Erythroblast (primary cell): ENCODE results near the gene NEK5.
"Not testable (repeated sequence)": the region's sequence is repeated elsewhere in the genome, so short reads cannot be mapped to it uniquely, and the experiment has no call there.

Source experiments
- DNase-seq, 2 experiments: peaks; one replicate each; lab custom pipeline; 2025; lab: John Stamatoyannopoulos, UW
- GATA1 ChIP-seq: IDR thresholded peaks from 2 replicates; pipeline ENCODE4 v1.6.1; 2011; ENCODE audit warnings: low read depth, mild to moderate bottlenecking, control low read depth, low read length, moderate library complexity
- POLR2A ChIP-seq: IDR thresholded peaks from 2 replicates; pipeline ENCODE4 v1.6.1; 2011; ENCODE audit warnings: mild to moderate bottlenecking, low read length

The NEK5 gene

DNA sequence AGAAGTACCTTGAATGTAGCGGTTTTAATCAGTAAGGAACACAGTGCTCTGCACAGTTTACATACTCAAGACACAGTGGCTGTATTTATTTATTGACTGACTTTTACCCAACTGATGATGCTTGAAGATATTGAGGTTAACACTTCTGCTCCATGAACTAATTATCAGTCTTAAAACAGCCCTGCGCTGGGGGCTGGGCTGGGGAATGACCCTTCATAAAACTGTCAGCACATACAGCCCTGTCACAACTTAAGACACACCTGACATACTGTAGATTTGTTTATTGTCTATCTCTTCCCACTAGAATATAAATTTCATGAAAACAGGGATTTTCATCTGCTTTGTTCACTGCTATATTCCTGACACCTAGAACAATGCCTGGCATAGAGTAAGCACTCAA lies 10.8 kb downstream of the NEK5 start:
- no peak for TF ChIP-seq GATA1
- no peak for TF ChIP-seq POLR2A
- DNase-seq: no peak

DNA sequence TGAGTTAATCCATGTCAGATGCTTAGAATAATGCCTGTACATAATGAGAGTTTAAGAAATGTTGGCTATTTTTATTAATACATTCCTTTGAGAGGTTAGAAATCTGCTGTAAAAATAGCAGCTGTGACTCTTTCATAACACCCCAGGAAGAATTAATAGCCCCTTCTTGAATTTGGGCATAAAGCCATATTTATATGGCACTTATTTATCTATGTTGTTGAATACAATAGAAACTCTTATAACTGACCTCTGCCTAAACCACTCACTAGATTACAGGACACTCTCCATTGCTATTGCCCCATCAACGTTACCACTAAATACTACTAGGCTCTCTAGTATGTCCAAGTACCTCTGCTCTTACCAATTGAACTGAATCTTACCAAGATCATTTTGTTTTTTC lies 16.3 kb downstream of the NEK5 start:
- DNase-seq: no peak
- TF ChIP-seq GATA1: no peak
- TF ChIP-seq POLR2A: no peak

DNA sequence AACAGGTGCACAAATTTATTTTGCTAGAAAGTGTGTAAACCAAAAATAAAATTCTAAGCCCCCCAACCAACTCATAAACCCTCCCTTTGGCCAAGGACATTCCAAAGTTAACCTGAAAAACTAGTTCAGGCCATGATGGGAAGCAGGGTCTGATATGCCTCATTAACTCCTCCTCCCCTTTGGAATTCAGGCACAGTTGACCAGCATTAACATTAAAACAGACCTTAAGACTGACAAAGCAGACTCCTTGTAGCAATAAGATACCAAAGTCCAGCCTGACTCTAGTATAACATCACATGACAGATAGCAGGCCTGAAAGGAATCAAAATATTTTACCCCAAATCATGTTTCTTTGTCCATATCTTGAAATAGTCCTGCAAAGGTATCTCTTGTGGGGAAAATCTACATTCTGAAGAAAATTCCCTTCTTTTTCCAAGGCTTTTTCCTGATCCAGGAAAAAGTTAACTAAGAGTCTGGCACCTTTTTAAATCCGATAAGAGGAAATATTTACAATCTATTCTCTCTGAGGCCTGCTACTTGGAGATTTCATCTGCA lies 19.7 kb downstream of the NEK5 start:
- no peak for DNase-seq

DNA sequence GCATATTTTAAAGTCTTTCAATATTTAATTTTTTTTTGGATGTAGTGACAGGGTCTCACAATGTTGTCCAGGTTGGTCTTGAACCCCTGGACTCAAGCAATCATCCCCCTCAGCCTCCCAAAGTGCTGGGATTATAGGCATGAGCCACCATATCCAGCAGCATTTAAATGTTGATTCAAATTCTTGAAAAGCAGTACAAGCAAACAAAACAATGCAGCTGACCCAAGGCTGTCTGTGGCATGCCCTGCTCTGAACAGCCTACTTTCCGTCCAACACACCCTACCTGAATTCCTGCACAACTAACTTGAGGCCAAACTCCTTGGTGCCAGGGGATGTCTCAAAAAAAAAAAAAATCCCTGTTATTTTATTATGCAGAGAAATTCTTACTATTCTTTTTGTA lies 23.0 kb downstream of the NEK5 start:
- no peak for DNase-seq
- no peak for TF ChIP-seq POLR2A
- TF ChIP-seq GATA1: no peak

More for the DNA sequence above, 19.7 kb downstream of the NEK5 start:
- TF ChIP-seq POLR2A (no peak), GATA1 (no peak)

- TF ChIP-seq POLR2A (no peak), GATA1 (no peak)
- DNase-seq: no peak
Observed at GRCh38 chr13:52104624-52105023, 24.2 kb downstream of the NEK5 start.

- TF ChIP-seq POLR2A: no peak
- no peak for DNase-seq
Observed at GRCh38 chr13:52103386-52103785, 25.5 kb downstream of the NEK5 start.

DNA sequence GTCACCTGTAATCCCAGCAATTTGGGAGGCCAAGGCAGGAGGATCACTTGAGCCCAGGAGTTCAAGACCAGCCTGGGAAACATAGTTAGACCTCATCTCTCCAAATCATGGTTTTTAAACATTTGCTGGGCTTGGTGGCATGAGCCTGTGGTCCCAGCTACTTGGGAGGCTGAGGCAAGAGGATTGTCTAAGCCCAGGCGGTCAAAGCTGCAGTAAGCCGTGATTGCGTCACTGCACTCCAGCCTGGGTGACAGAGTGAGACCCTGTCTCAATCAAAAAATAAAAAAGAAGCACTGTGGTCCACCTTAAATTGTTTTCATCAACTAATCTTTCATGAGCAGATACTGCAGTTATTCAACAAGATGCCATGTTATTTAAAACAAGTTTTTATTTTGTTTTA lies 26.4 kb downstream of the NEK5 start:
- DNase-seq: not testable (repeated sequence)

DNA sequence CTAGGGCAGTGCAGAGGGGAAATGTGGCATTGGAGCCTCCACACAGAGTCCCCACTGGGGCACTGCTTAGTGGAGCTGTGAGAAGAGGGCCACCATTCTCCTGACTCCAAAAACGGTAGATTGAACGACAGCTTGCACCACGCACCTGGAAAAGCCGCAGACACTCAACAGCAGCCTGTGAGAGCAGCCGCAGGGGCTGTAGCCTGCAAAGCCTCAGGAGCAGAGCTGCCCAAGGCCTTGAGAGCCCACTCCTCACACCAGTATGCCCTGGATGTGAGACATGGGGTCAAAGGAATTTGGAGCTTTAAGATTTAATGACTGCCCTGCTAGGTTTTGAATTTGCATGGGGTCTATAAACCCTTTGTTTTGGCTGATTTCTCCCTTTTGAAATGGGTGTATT lies 31.7 kb downstream of the NEK5 start:
- no peak for TF ChIP-seq POLR2A
- DNase-seq: no peak

- DNase-seq: no peak
- no peak for TF ChIP-seq GATA1
Observed at GRCh38 chr13:52096748-52097147, 32.1 kb downstream of the NEK5 start.

- TF ChIP-seq GATA1 (no peak), POLR2A (no peak)
- DNase-seq: no peak
Observed at GRCh38 chr13:52096062-52096461, 32.8 kb downstream of the NEK5 start.

DNA sequence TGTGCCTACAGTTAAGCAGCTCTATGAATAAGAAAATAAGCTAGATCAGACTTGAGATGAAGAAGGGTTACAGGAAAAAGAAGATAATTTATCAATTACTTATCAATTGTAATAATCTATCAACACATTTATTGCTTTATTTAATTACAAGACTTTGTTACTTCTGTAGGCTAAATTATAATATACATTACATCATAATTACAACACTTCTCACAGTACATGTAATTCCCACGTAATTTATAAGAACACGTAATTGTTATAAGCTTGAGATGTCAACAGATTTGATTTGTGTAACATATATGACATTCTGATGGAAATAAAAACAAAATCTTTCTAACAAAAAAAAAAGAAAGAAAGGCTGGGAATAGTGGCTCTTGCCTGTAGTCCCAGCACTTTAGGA lies 36.8 kb downstream of the NEK5 start:
- no peak for TF ChIP-seq POLR2A
- no peak for TF ChIP-seq GATA1
- DNase-seq: no peak

- DNase-seq: no peak
- TF ChIP-seq GATA1 (no peak), POLR2A (no peak)
Observed at GRCh38 chr13:52091473-52091872, 37.4 kb downstream of the NEK5 start.

- no peak for TF ChIP-seq POLR2A
- no peak for TF ChIP-seq GATA1
- no peak for DNase-seq
Observed at GRCh38 chr13:52085421-52085820, 43.5 kb downstream of the NEK5 start.

- DNase-seq: not testable (repeated sequence)
Observed at GRCh38 chr13:52084981-52085380, 43.9 kb downstream of the NEK5 start.

DNA sequence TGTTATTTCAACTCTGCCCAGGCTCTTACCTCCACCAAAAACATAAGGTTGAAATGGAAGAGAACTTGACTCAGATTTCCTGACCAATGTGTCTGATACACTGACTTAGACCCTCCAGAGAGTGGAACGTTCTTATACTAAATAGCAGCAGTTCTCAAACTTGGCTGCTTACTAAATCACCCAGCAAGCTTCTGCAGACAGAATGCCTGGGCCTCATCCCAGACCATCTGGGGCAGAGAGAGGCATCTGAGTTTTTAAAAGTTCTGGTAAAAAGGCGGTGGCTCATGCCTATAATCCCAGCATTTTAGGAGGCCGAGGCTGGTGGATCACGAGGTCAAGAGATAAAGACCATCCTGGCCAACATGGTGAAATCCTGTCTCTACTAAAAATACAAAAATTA lies 46.3 kb downstream of the NEK5 start:
- no peak for TF ChIP-seq GATA1
- TF ChIP-seq POLR2A: no peak
- DNase-seq: no peak

DNA sequence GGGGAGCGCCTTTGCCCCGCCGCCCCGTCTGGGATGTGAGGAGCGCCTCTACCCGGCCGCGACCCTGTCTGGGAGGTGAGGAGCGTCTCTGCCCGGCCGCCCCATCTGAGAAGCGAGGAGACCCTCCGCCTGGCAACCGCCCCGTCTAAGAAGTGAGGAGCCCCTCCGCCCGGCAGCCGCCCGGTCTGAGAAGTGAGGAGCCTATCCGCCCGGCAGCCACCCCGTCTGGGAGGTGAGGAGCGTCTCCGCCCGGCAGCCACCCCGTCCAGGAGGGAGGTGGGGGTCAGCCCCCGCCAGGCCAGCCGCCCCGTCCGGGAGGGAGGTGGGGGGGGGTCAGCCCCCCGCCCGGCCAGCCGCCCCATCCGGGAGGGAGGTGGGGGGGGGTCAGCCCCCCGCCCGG lies 49.0 kb downstream of the NEK5 start:
- DNase-seq: not testable (repeated sequence)
